ENCODE results near the gene ATRX.

GRCh38 chrX:77597511-77597910, 188.5 kb downstream of the ATRX start:
- TF ChIP-seq CTCF (IDR thresholded peaks at IDR 0.05) = no peak
- no peak for TF ChIP-seq EP300 (IDR thresholded peaks at IDR 0.05)
- no peak for TF ChIP-seq POLR2A (IDR thresholded peaks at IDR 0.05)

All from ovary (tissue), 3 donors.